Activated naive CD4-positive, alpha-beta T cell treated with anti-CD3 and anti-CD28 coated beads, Interleukin-2, amount 10 ng/mL, durations not matched to agents 7 days and 5 days (primary cell): ENCODE measurements around the gene ABI3.
A peak's percentile ranks its signal among the peaks of the same experiment; 100 is the strongest.

Source experiments
- CTCF ChIA-PET: fragments of 350-600 bp; sonication (Branson Sonifier 250); formaldehyde crosslinking; loops from one replicate; lab custom pipeline; 2021; ENCODE audit warnings: antibody characterized with exemption; lab: Charles Lee
- DNase-seq: peaks from one replicate; pipeline ENCODE4 v3.0.0-alpha.2; 2020
- H3K27ac Mint-ChIP-seq: one replicate; pipeline ENCODE4 v1.8.0; 2021; ENCODE audit warnings: mild to moderate bottlenecking, moderate library complexity, mixed read lengths
- H3K27me3 Mint-ChIP-seq: one replicate; pipeline ENCODE4 v1.8.0; 2021; ENCODE audit warnings: mild to moderate bottlenecking, mixed read lengths
- H3K36me3 Mint-ChIP-seq: one replicate; pipeline ENCODE4 v1.8.0; 2021; ENCODE audit warnings: mixed read lengths
- H3K4me1 Mint-ChIP-seq: one replicate; pipeline ENCODE4 v1.8.0; 2021; ENCODE audit warnings: mixed read lengths
- H3K4me3 Mint-ChIP-seq: one replicate; pipeline ENCODE4 v1.8.0; 2021; ENCODE audit warnings: mild to moderate bottlenecking, moderate library complexity, mixed read lengths
- H3K9me3 Mint-ChIP-seq: one replicate; pipeline ENCODE4 v1.8.0; 2021; ENCODE audit warnings: mixed read lengths

Gene ABI3

GRCh38 chr17:49204516-49204915, 6.0 kb upstream of the ABI3 start:
- Mint-ChIP-seq H3K4me1 (peaks cover 14% of the 10 kb centered on the region), H3K4me3 (no peak overlapping the region), H3K36me3 (no peaks in the 10 kb centered on the region), H3K27me3 (peaks cover 13% of the 10 kb centered on the region), H3K27ac (no peak overlapping the region), H3K9me3 (no peaks in the 10 kb centered on the region)
- CTCF ChIA-PET = no interaction called here
- no peak for DNase-seq

- Mint-ChIP-seq H3K27me3 (peaks cover under 1% of the 10 kb centered on the region), H3K9me3 (no peaks in the 10 kb centered on the region), H3K4me3 (peak overlapping the region; percentile 93), H3K27ac (peak overlapping the region; percentile 64), H3K4me1 (peaks cover 56% of the 10 kb centered on the region), H3K36me3 (peaks cover 18% of the 10 kb centered on the region)
- DNase-seq = no peak
- CTCF ChIA-PET = interaction anchor here (1.3 to 2.9 kb wide), 5 partner anchors 11 to 20 kb away, joined by 4 to 13 read pairs (median 5); no protein-coding TSS in a partner anchor
Measured at GRCh38 chr17:49209061-49209571, 1.4 kb upstream of the ABI3 start.

GRCh38 chr17:49213399-49213798, 2.9 kb downstream of the ABI3 start:
- Mint-ChIP-seq H3K27me3 (no peaks in the 10 kb centered on the region), H3K36me3 (peaks cover 45% of the 10 kb centered on the region), H3K27ac (no peak overlapping the region), H3K4me3 (peak overlapping the region; percentile 24), H3K4me1 (peaks cover 90% of the 10 kb centered on the region), H3K9me3 (no peaks in the 10 kb centered on the region)
- CTCF ChIA-PET = interaction anchor here (0.9 to 3.1 kb wide), 4 partner anchors 9 to 14 kb away, joined by 3 to 15 read pairs (median 8); no protein-coding TSS in a partner anchor
- no peak for DNase-seq

GRCh38 chr17:49213847-49214246, 3.3 kb downstream of the ABI3 start:
- no peaks in the 10 kb centered on the region for H3K27me3 Mint-ChIP-seq
- H3K4me1 Mint-ChIP-seq = peaks cover 91% of the 10 kb centered on the region
- peaks cover 46% of the 10 kb centered on the region for H3K36me3 Mint-ChIP-seq
- CTCF ChIA-PET = interaction anchor here (2.1 to 3.1 kb wide), 3 partner anchors 8 to 14 kb away, joined by 7 to 15 read pairs (median 9); no protein-coding TSS in a partner anchor
- H3K9me3 Mint-ChIP-seq = no peaks in the 10 kb centered on the region
- H3K27ac Mint-ChIP-seq = peak overlapping the region; percentile 11
- peak overlapping the region; percentile 24 for H3K4me3 Mint-ChIP-seq
- DNase-seq = no peak

- DNase-seq = no peak
- Mint-ChIP-seq H3K27ac (peak overlapping the region; percentile 34), H3K9me3 (no peaks in the 10 kb centered on the region), H3K4me1 (peaks cover 91% of the 10 kb centered on the region), H3K36me3 (peaks cover 55% of the 10 kb centered on the region), H3K4me3 (peak overlapping the region; percentile 32), H3K27me3 (no peaks in the 10 kb centered on the region)
- CTCF ChIA-PET = interaction anchor here (0.9 to 1.5 kb wide), 2 partner anchors 10 to 12 kb away, joined by 3 to 9 read pairs; no protein-coding TSS in a partner anchor
Measured at GRCh38 chr17:49214676-49215360, 4.3 kb downstream of the ABI3 start.

- Mint-ChIP-seq H3K27ac (peak overlapping the region; percentile 87), H3K27me3 (no peaks in the 10 kb centered on the region), H3K36me3 (peaks cover 55% of the 10 kb centered on the region), H3K4me3 (peak overlapping the region; percentile 39), H3K4me1 (peaks cover 84% of the 10 kb centered on the region), H3K9me3 (no peaks in the 10 kb centered on the region)
- CTCF ChIA-PET = interaction anchor here (2.1 kb wide), 1 partner anchor 10 kb away, joined by 8 read pairs; no protein-coding TSS in a partner anchor
- no peak for DNase-seq
Measured at GRCh38 chr17:49216482-49216881, 6.0 kb downstream of the ABI3 start.

- Mint-ChIP-seq H3K4me3 (no peak overlapping the region), H3K36me3 (peaks cover 59% of the 10 kb centered on the region), H3K27me3 (no peaks in the 10 kb centered on the region), H3K9me3 (no peaks in the 10 kb centered on the region), H3K27ac (peak overlapping the region; percentile 78), H3K4me1 (peaks cover 82% of the 10 kb centered on the region)
- CTCF ChIA-PET = interaction anchor here (2.1 kb wide), 1 partner anchor 9 kb away, joined by 8 read pairs; no protein-coding TSS in a partner anchor
- DNase-seq = no peak
Measured at GRCh38 chr17:49216953-49217650, 6.6 kb downstream of the ABI3 start.

- H3K27me3 Mint-ChIP-seq = peaks cover 4% of the 10 kb centered on the region
- peaks cover 63% of the 10 kb centered on the region for H3K36me3 Mint-ChIP-seq
- H3K4me1 Mint-ChIP-seq = peaks cover 81% of the 10 kb centered on the region
- DNase-seq = peak; percentile 83
- H3K9me3 Mint-ChIP-seq = no peaks in the 10 kb centered on the region
- CTCF ChIA-PET = interaction anchor here (1.2 to 2.1 kb wide), 2 partner anchors 8 to 27 kb away, joined by 4 to 8 read pairs; no protein-coding TSS in a partner anchor
- peak overlapping the region; percentile 68 for H3K4me3 Mint-ChIP-seq
- peak overlapping the region; percentile 96 for H3K27ac Mint-ChIP-seq
Measured at GRCh38 chr17:49217651-49218413, 7.3 kb downstream of the ABI3 start.

- Mint-ChIP-seq H3K4me3 (peak overlapping the region; percentile 31), H3K4me1 (peaks cover 81% of the 10 kb centered on the region), H3K27me3 (peaks cover 18% of the 10 kb centered on the region), H3K27ac (peak overlapping the region; percentile 96), H3K36me3 (peaks cover 61% of the 10 kb centered on the region), H3K9me3 (no peaks in the 10 kb centered on the region)
- peak; percentile 63 for DNase-seq
- CTCF ChIA-PET = interaction anchor here (1.2 kb wide), 1 partner anchor 29 kb away, joined by 4 read pairs; no protein-coding TSS in a partner anchor
Measured at GRCh38 chr17:49218941-49219913, 8.7 kb downstream of the ABI3 start.

- Mint-ChIP-seq H3K36me3 (peaks cover 58% of the 10 kb centered on the region), H3K27me3 (peaks cover 26% of the 10 kb centered on the region), H3K4me1 (peaks cover 82% of the 10 kb centered on the region), H3K9me3 (no peaks in the 10 kb centered on the region), H3K4me3 (no peak overlapping the region), H3K27ac (no peak overlapping the region)
- no peak for DNase-seq
- CTCF ChIA-PET = no interaction called here
Measured at GRCh38 chr17:49219987-49220386, 9.5 kb downstream of the ABI3 start.

- peak overlapping the region; percentile 36 for H3K4me3 Mint-ChIP-seq
- peaks cover 50% of the 10 kb centered on the region for H3K27me3 Mint-ChIP-seq
- peaks cover 44% of the 10 kb centered on the region for H3K36me3 Mint-ChIP-seq
- CTCF ChIA-PET = interaction anchor here (1.7 to 2.3 kb wide), 2 partner anchors 11 to 31 kb away, joined by 7 to 13 read pairs; no protein-coding TSS in a partner anchor
- peaks cover 65% of the 10 kb centered on the region for H3K4me1 Mint-ChIP-seq
- H3K27ac Mint-ChIP-seq = no peak overlapping the region
- DNase-seq = no peak
- no peaks in the 10 kb centered on the region for H3K9me3 Mint-ChIP-seq
Measured at GRCh38 chr17:49223168-49223516, 12.6 kb downstream of the ABI3 start.

- Mint-ChIP-seq H3K4me3 (peak overlapping the region; percentile 36), H3K9me3 (no peaks in the 10 kb centered on the region), H3K27me3 (peaks cover 52% of the 10 kb centered on the region), H3K27ac (no peak overlapping the region), H3K36me3 (peaks cover 41% of the 10 kb centered on the region), H3K4me1 (peaks cover 59% of the 10 kb centered on the region)
- CTCF ChIA-PET = interaction anchor here (0.7 to 4.8 kb wide), 7 partner anchors 8 to 43 kb away, joined by 3 to 96 read pairs (median 5); partner anchors contain the start of genes ABI3 and GNGT2
- peak; percentile 74 for DNase-seq
Measured at GRCh38 chr17:49223517-49224197, 13.2 kb downstream of the ABI3 start.
